RWPE2 (cell line): Measurements from ENCODE around the gene MAPKAPK2.

Experiments used
- ATAC-seq: fragments of 200-7000 bp; cut with Tn5 transposase; 3 replicates; pipeline ENCODE4 v1.9.1; 2021; ENCODE audit warnings: low read depth
- DNase-seq: peaks from one replicate; pipeline ENCODE4 v3.0.0-alpha.2; 2020; ENCODE audit warnings: low spot score
- H3K27ac ChIP-seq: fragments of 450-650 bp; 2 replicates; pipeline ENCODE4 v1.5.1; 2017; ENCODE audit warnings: mild to moderate bottlenecking; ENCODE audit not compliant: poor library complexity, severe bottlenecking
- H3K27me3 ChIP-seq: fragments of 250-450 bp; sonication (Bioruptor Pico); 2 replicates; pipeline ENCODE4 v1.5.1; 2021; ENCODE audit warnings: mild to moderate bottlenecking, moderate library complexity; ENCODE audit not compliant: insufficient read depth, poor library complexity, severe bottlenecking
- H3K36me3 ChIP-seq: fragments of 250-450 bp; sonication (Bioruptor Pico); 2 replicates; pipeline ENCODE4 v1.5.1; 2020; ENCODE audit warnings: low read depth, mild to moderate bottlenecking, moderate library complexity
- H3K4me1 ChIP-seq: fragments of 250-450 bp; sonication (Bioruptor Pico); 2 replicates; pipeline ENCODE4 v1.5.1; 2021; ENCODE audit warnings: mild to moderate bottlenecking, moderate library complexity; ENCODE audit not compliant: insufficient read depth, poor library complexity, severe bottlenecking
- H3K4me3 ChIP-seq: fragments of 250-450 bp; sonication (Bioruptor Pico); 2 replicates; pipeline ENCODE4 v1.5.1; 2021; ENCODE audit warnings: mild to moderate bottlenecking, moderate library complexity; ENCODE audit not compliant: severe bottlenecking
- H3K9me3 ChIP-seq: fragments of 250-450 bp; sonication (Bioruptor Pico); 2 replicates; pipeline ENCODE4 v1.5.1; 2021; ENCODE audit warnings: mild to moderate bottlenecking, moderate library complexity; ENCODE audit not compliant: severe bottlenecking
- TF ChIP-seq, protein P1 (sequence below): fragments of 450-650 bp; IDR thresholded peaks from one replicate; pipeline ENCODE4 v1.5.1; 2017; ENCODE audit warnings: mild to moderate bottlenecking, moderate library complexity; ENCODE audit not compliant: poor library complexity, severe bottlenecking

Gene MAPKAPK2

GRCh38 chr1:206654828-206655227 is 29.9 kb upstream of the MAPKAPK2 start:
- Histone ChIP-seq H3K36me3 (no peaks in the 10 kb centered on the region), H3K4me3 (no peak overlapping the region), H3K9me3 (no peaks in the 10 kb centered on the region), H3K4me1 (no peaks in the 10 kb centered on the region), H3K27me3 (no peaks in the 10 kb centered on the region), H3K27ac (no peak overlapping the region)
- DNase-seq (no peak), ATAC-seq (no peak)
- TF ChIP-seq, protein P1, sequence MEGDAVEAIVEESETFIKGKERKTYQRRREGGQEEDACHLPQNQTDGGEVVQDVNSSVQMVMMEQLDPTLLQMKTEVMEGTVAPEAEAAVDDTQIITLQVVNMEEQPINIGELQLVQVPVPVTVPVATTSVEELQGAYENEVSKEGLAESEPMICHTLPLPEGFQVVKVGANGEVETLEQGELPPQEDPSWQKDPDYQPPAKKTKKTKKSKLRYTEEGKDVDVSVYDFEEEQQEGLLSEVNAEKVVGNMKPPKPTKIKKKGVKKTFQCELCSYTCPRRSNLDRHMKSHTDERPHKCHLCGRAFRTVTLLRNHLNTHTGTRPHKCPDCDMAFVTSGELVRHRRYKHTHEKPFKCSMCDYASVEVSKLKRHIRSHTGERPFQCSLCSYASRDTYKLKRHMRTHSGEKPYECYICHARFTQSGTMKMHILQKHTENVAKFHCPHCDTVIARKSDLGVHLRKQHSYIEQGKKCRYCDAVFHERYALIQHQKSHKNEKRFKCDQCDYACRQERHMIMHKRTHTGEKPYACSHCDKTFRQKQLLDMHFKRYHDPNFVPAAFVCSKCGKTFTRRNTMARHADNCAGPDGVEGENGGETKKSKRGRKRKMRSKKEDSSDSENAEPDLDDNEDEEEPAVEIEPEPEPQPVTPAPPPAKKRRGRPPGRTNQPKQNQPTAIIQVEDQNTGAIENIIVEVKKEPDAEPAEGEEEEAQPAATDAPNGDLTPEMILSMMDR = no peak

DNA sequence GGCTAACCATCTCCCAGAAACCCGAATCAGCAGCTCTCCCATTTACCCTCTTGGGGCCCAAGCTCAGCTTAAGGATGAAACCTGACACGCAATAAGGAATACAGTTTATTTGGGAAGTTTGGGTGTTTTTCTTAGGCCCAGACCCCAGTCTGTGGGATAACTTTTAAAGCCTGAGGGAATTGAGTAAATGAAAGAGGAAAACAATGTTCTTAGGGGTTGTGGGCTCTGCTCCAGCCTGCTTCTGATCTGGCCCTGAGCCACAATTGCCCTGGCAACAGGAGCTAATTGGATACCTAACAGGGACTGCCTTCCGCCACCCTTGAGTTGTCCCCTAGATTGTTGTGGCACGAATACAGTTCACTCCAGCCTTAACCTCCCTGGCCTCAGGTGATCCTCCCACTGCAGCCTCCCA is 29.2 kb upstream of the MAPKAPK2 start:
- H3K27me3 ChIP-seq = no peaks in the 10 kb centered on the region
- no peak overlapping the region for H3K27ac ChIP-seq
- H3K9me3 ChIP-seq = no peaks in the 10 kb centered on the region
- no peak overlapping the region for H3K4me3 ChIP-seq
- ATAC-seq = no peak
- H3K4me1 ChIP-seq = no peaks in the 10 kb centered on the region
- TF ChIP-seq, protein P1 = no peak
- H3K36me3 ChIP-seq = no peaks in the 10 kb centered on the region
- no peak for DNase-seq

- Histone ChIP-seq H3K4me1 (no peaks in the 10 kb centered on the region), H3K27ac (no peak overlapping the region), H3K27me3 (no peaks in the 10 kb centered on the region), H3K36me3 (no peaks in the 10 kb centered on the region), H3K9me3 (no peaks in the 10 kb centered on the region), H3K4me3 (no peak overlapping the region)
- TF ChIP-seq, protein P1 = no peak
- ATAC-seq = no peak
- DNase-seq = no peak
Measured at GRCh38 chr1:206656936-206657335, 27.8 kb upstream of the MAPKAPK2 start.

- no peaks in the 10 kb centered on the region for H3K27me3 ChIP-seq
- TF ChIP-seq, protein P1 = no peak
- no peaks in the 10 kb centered on the region for H3K36me3 ChIP-seq
- DNase-seq (no peak), ATAC-seq (no peak)
- no peaks in the 10 kb centered on the region for H3K9me3 ChIP-seq
- no peak overlapping the region for H3K4me3 ChIP-seq
- H3K27ac ChIP-seq = no peak overlapping the region
- no peaks in the 10 kb centered on the region for H3K4me1 ChIP-seq
Measured at GRCh38 chr1:206657751-206658150, 27.0 kb upstream of the MAPKAPK2 start.

GRCh38 chr1:206658264-206658980 is 26.3 kb upstream of the MAPKAPK2 start:
- Histone ChIP-seq H3K36me3 (no peaks in the 10 kb centered on the region), H3K27me3 (no peaks in the 10 kb centered on the region), H3K4me1 (no peaks in the 10 kb centered on the region), H3K27ac (no peak overlapping the region), H3K9me3 (no peaks in the 10 kb centered on the region), H3K4me3 (no peak overlapping the region)
- DNase-seq (no peak), ATAC-seq (no peak)
- TF ChIP-seq, protein P1 = peak; percentile 41
